ENCODE data around the gene GLS2. TPM values are rescaled to one million over a fixed set of nuclear protein-coding genes. Genes with fewer than 3 reads are reported as not detected.

GLS2 gene
- total and polyA plus RNA-seq, 2 experiments from 2014 or later, result 12.2 to 31.6 TPM

GRCh38 chr12:56451147-56451546 is 36.8 kb downstream of the GLS2 start (continued):
- TF ChIP-seq STAT1 (IDR thresholded peaks at IDR 0.05; ENCODE audit: unreplicated experiment), result no peak
- no peak for TF ChIP-seq ZNF331 (CRISPR knock-in tag; IDR thresholded peaks at IDR 0.05; ENCODE audit: low read depth)
- no peak for TF ChIP-seq EZH2 (IDR thresholded peaks at IDR 0.05; ENCODE audit: low read depth, unreplicated experiment)
- TF ChIP-seq NANOG (IDR thresholded peaks at IDR 0.05; ENCODE audit: borderline replicate concordance), result no peak
- TF ChIP-seq EZH2phosphoT487 (IDR thresholded peaks at IDR 0.05; ENCODE audit: unreplicated experiment), result no peak
- no peak for TF ChIP-seq CTCF (conservative IDR thresholded peaks at IDR 0.05; ENCODE audit: low read depth in 2 of 2)

- H3K9me2 ChIP-seq (ENCODE audit: insufficient read depth), result no peaks in the 10 kb centered on the region
- TF ChIP-seq STAT1 (IDR thresholded peaks at IDR 0.05; ENCODE audit: unreplicated experiment) (no peak), REST (IDR thresholded peaks at IDR 0.05; ENCODE audit: unreplicated experiment) (no peak), POLR2AphosphoS5 (IDR thresholded peaks at IDR 0.05; ENCODE audit: low read depth) (no peak), ETS1 (IDR thresholded peaks at IDR 0.05) (no peak), ZNF331 (CRISPR knock-in tag; IDR thresholded peaks at IDR 0.05; ENCODE audit: low read depth) (no peak), ZNF114 (CRISPR knock-in tag; IDR thresholded peaks at IDR 0.05) (no peak), CTCF (conservative IDR thresholded peaks at IDR 0.05; ENCODE audit: low read depth in 2 of 2) (no peak), NANOG (IDR thresholded peaks at IDR 0.05; ENCODE audit: borderline replicate concordance) (no peak), EZH2 (IDR thresholded peaks at IDR 0.05; ENCODE audit: low read depth, unreplicated experiment) (no peak), EZH2phosphoT487 (IDR thresholded peaks at IDR 0.05; ENCODE audit: unreplicated experiment) (no peak)
These were observed 37.7 kb downstream of the GLS2 start for GRCh38 chr12:56450241-56450640.

More at GRCh38 chr12:56450241-56450640, 37.7 kb downstream of the GLS2 start:
- peaks cover 43% of the 10 kb centered on the region for H3K4me1 Mint-ChIP-seq
- peaks cover 19% of the 10 kb centered on the region for H3K27me3 Mint-ChIP-seq (ENCODE audit: insufficient read depth, low read depth, poor library complexity)
- Histone ChIP-seq H3K36me3 (ENCODE audit: insufficient read depth) (no peaks in the 10 kb centered on the region), H3K79me2 (replicated peaks; ENCODE audit: insufficient read depth) (peaks cover 24% of the 10 kb centered on the region), H3F3A (replicated peaks; ENCODE audit: low read depth) (0 out of 2 replicates have a peak, but pooled peaks cover 4% of the 10 kb centered on the region), H4K20me1 (replicated peaks; ENCODE audit: insufficient read depth) (no peaks in the 10 kb centered on the region), H3K4me2 (peak overlapping the region; percentile 78), H3K27ac (ENCODE audit: low read depth) (no peak overlapping the region), H3K4me3 (no peak overlapping the region), H3K27me3 (ENCODE audit: insufficient read depth) (no peaks in the 10 kb centered on the region), H3K4me1 (ENCODE audit: insufficient read depth) (peaks cover 23% of the 10 kb centered on the region), H2AFZ (peak overlapping the region; percentile 89)
- peaks cover 7% of the 10 kb centered on the region; the same call in 1 of the 3 replicates for H3K9me3 Mint-ChIP-seq
- ATAC-seq (no peak), DNase-seq (ENCODE audit: low spot score) (no peak)
- H3K27ac Mint-ChIP-seq, result no peak overlapping the region
- peak overlapping the region; percentile 86; the same call in 2 of the 3 replicates for H3K4me3 Mint-ChIP-seq
- H3K36me3 Mint-ChIP-seq (ENCODE audit: low read depth), result peaks cover 23% of the 10 kb centered on the region
